Left ventricle myocardium inferior (tissue), 1 donor: Measurements from ENCODE around the gene VAT1L. TPM values are rescaled to one million over a fixed set of nuclear protein-coding genes. Genes with fewer than 3 reads are reported as not detected.

Experiments
- DNase-seq: peaks from one replicate; pipeline ENCODE4 v3.0.0-alpha.2; 2020
- H3K27ac ChIP-seq: fragments of 200-600 bp; replicated peaks from 2 replicates; pipeline ENCODE4 v1.8.0; 2021
- H3K27me3 ChIP-seq: fragments of 200-600 bp; 2 replicates; pipeline ENCODE4 v1.8.0; 2021; ENCODE audit warnings: low read depth
- H3K36me3 ChIP-seq: fragments of 200-600 bp; 2 replicates; pipeline ENCODE4 v1.8.0; 2021
- H3K4me1 ChIP-seq: fragments of 200-600 bp; 2 replicates; pipeline ENCODE4 v1.8.0; 2021
- H3K4me3 ChIP-seq: fragments of 200-600 bp; 2 replicates; pipeline ENCODE4 v1.8.0; 2021; ENCODE audit warnings: mild to moderate bottlenecking, moderate library complexity
- H3K9me3 ChIP-seq: fragments of 200-600 bp; replicated peaks from 2 replicates; pipeline ENCODE4 v1.8.0; 2021
- intact Hi-C: fragments of 100-400 bp; cut with micrococcal nuclease; formaldehyde crosslinking; loops from one replicate; pipeline ENCODE4 v1.11.0; 2022
- total RNA-seq: library from RNA; stranded (reverse); fragmentation: NEBNext Ultra II Directional; extraction: Animal tissue kit (Norgen Biotek cat#: 25700); gene quantifications from one replicate; pipeline ENCODE4 v1.2.1, GENCODE V29; 2021
- TF ChIP-seq, protein P1 (sequence below): fragments of 200-600 bp; IDR thresholded peaks from 2 replicates; pipeline ENCODE4 v1.8.0; 2021; ENCODE audit warnings: antibody characterized with exemption, mild to moderate bottlenecking, borderline replicate concordance
- donor health status: DM: no; HTN: yes; CAD: no; lungs with severe emphysema.

Gene VAT1L
- total RNA-seq, 1 donor from 2014 or later, result 13.1 TPM

DNA sequence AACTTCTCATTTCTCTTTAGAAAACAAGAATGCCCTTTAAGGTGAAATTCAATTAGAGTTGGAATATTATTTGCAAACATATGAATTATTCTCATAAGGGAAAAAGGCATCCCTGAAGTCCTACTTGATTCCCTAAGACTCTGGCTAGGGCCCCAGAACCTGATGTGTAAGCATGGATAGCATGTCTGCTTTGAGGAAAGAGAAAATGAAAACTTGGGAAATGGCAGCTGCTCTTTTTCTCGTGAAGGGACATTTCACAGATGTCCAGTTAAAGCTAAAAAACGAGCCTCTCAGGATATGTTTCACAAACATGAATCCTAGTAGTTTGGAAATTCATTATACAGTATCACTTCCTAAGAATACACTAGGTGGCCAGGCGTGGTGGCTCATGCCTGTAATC, 121.7 kb downstream of the VAT1L start:
- no peak for DNase-seq
- Histone ChIP-seq H3K9me3 (no peaks in the 10 kb centered on the region), H3K36me3 (no peaks in the 10 kb centered on the region), H3K4me1 (no peaks in the 10 kb centered on the region), H3K27ac (no peak overlapping the region), H3K4me3 (no peak overlapping the region), H3K27me3 (no peaks in the 10 kb centered on the region)
- intact Hi-C loops, result no loop called here
- TF ChIP-seq, protein P1, sequence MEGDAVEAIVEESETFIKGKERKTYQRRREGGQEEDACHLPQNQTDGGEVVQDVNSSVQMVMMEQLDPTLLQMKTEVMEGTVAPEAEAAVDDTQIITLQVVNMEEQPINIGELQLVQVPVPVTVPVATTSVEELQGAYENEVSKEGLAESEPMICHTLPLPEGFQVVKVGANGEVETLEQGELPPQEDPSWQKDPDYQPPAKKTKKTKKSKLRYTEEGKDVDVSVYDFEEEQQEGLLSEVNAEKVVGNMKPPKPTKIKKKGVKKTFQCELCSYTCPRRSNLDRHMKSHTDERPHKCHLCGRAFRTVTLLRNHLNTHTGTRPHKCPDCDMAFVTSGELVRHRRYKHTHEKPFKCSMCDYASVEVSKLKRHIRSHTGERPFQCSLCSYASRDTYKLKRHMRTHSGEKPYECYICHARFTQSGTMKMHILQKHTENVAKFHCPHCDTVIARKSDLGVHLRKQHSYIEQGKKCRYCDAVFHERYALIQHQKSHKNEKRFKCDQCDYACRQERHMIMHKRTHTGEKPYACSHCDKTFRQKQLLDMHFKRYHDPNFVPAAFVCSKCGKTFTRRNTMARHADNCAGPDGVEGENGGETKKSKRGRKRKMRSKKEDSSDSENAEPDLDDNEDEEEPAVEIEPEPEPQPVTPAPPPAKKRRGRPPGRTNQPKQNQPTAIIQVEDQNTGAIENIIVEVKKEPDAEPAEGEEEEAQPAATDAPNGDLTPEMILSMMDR, result no peak

DNA sequence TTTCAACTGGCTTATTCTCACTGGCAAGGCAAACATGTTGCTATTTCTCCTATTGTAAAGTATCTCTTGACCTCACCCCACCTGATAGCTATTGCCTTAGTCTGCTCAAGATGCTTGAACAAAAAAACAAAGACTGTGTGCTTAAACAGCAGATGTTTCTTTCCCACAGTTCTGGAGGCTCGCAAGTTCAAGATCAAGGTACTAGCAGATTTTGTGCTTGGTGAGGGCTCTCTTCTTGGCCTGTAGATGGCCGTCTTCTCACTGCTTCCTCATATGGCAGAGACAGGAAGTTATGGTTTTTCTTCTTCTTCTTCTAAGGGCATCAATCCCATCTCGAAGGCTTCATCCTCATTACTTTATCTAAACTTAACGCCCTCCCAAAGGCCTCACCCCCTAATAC, 124.3 kb downstream of the VAT1L start:
- intact Hi-C loops, result no loop called here
- no peaks in the 10 kb centered on the region for H3K9me3 ChIP-seq
- H3K27ac ChIP-seq, result no peak overlapping the region
- DNase-seq, result no peak
- no peak overlapping the region for H3K4me3 ChIP-seq
- H3K4me1 ChIP-seq, result no peaks in the 10 kb centered on the region
- no peaks in the 10 kb centered on the region for H3K36me3 ChIP-seq
- TF ChIP-seq, protein P1, result no peak
- no peaks in the 10 kb centered on the region for H3K27me3 ChIP-seq

DNA sequence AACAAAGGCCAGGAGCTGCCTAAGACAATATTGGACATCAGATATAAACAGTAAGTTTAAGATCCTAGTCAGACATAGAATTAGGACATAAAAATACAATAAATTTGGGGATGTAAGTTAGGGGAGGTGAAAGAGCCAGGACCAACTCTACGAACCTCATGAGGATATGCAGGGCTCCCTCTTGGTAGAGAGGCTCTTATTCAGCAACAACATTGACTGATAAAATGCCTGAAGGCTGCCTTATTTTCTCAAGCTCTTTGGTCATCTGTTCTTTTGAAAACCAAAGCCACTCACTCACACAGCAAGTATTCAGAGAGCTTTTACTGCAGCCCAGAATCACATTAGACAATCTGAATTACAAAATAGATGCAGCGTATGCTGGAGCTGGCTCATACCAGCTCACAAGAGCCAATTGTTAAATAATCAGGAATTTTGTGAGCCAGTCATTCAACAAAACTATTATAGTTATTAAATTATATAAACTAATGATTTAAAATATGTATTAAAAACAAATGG, 125.4 kb downstream of the VAT1L start:
- Histone ChIP-seq H3K9me3 (no peaks in the 10 kb centered on the region), H3K27ac (no peak overlapping the region), H3K4me1 (peaks cover 3% of the 10 kb centered on the region), H3K4me3 (no peak overlapping the region), H3K36me3 (no peaks in the 10 kb centered on the region), H3K27me3 (no peaks in the 10 kb centered on the region)
- TF ChIP-seq, protein P1, result no peak
- DNase-seq, result no peak
- intact Hi-C loops, result no loop called here

DNA sequence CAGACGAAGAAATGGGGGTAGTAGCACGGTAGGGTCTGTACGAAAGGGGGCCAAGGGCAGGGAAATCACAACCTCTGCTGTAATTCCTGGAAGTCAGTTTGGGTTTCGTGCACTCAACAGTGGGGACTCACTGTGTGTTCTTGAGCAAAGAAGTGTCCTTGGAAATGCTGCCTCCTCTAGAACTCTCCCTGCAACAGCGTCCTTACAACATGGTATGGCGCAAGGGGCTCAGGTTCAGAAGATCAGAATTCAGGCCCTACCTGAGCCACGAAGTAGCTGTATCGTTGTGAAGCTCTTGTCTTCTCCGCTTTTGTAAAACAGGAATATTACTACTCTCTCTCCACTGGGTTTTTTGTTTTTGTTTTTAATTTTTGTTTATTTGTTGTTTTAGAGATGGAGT, 127.7 kb downstream of the VAT1L start:
- intact Hi-C loops, result no loop called here
- TF ChIP-seq, protein P1, result no peak
- Histone ChIP-seq H3K36me3 (no peaks in the 10 kb centered on the region), H3K27me3 (no peaks in the 10 kb centered on the region), H3K27ac (no peak overlapping the region), H3K4me3 (no peak overlapping the region), H3K9me3 (no peaks in the 10 kb centered on the region), H3K4me1 (peaks cover 24% of the 10 kb centered on the region)
- DNase-seq, result no peak

DNA sequence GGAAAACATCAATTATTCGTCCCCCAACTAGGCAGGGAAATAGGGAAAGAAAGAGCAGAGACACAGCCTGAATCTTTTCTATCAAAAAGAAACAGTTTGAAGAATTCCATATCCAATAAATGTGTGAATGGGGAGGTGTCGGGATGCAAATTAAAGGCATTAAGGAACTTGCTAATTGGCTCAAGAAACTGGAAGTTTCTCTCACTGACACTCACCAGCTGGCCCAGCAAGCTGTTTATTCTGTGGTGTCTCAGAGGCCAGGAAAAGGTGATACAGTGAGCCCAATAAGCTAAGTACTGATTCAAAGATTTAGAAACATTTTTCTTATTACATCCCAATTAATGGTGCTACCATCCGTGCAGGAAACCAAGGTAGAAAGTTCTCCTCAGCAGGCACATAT, 129.6 kb downstream of the VAT1L start:
- Histone ChIP-seq H3K27ac (no peak overlapping the region), H3K4me3 (no peak overlapping the region), H3K4me1 (peaks cover 41% of the 10 kb centered on the region), H3K9me3 (no peaks in the 10 kb centered on the region), H3K27me3 (no peaks in the 10 kb centered on the region), H3K36me3 (no peaks in the 10 kb centered on the region)
- DNase-seq, result no peak
- intact Hi-C loops, result no loop called here
- TF ChIP-seq, protein P1, result no peak
